IMR-90 (cell line): ENCODE results near the gene SLC7A6. TPM values are rescaled to one million over a fixed set of nuclear protein-coding genes. Genes with fewer than 3 reads are reported as not detected.

Experiments
- ATAC-seq: fragments of 200-7000 bp; cut with Tn5 transposase; 2 replicates; pipeline ENCODE4 v1.9.1; 2020; ENCODE audit warnings: low read depth, mild to moderate bottlenecking, moderate library complexity
- BruUV-seq: library from RNA; stranded (reverse); fragments of 400-500 nt; replicated peaks from 2 replicates; lab custom pipeline; 2021; lab: Mats Ljungman, UMichigan
- CTCF ChIA-PET: fragments of 300-600 bp; formaldehyde crosslinking; extraction: SDS; loops from one replicate; lab custom pipeline; 2021; ENCODE audit warnings: antibody characterized with exemption; lab: Yijun Ruan, JAX
- POLR2A ChIA-PET: fragments of 300-600 bp; sonication (Branson Sonifier 250); formaldehyde crosslinking; loops from one replicate; lab custom pipeline; 2022; ENCODE audit warnings: antibody characterized with exemption; ENCODE audit not compliant: unreplicated experiment; lab: Charles Lee
- DNase-seq: peaks from one replicate; pipeline ENCODE4 v3.0.0; 2013
- H2AFZ ChIP-seq: replicated peaks from 2 replicates; pipeline ENCODE3; 2013; ENCODE audit warnings: low read length, mild to moderate bottlenecking; ENCODE audit not compliant: poor library complexity
- H2AK5ac ChIP-seq: 2 replicates; pipeline ENCODE4 v1.6.1; 2013; ENCODE audit warnings: low read depth, low read length, inconsistent platforms
- H2AK9ac ChIP-seq: replicated peaks from 2 replicates; pipeline ENCODE3; 2013; ENCODE audit warnings: mild to moderate bottlenecking, low read depth, low read length, moderate library complexity; ENCODE audit not compliant: poor library complexity
- H2BK120ac ChIP-seq: 2 replicates; pipeline ENCODE4 v1.6.1; 2013; ENCODE audit warnings: low read depth, low read length, inconsistent platforms
- H2BK15ac ChIP-seq: 3 replicates; pipeline ENCODE4 v1.6.1; 2013; ENCODE audit warnings: low read depth, low read length, inconsistent platforms
- H2BK20ac ChIP-seq: 2 replicates; pipeline ENCODE4 v1.6.1; 2013; ENCODE audit warnings: low read depth, mild to moderate bottlenecking, inconsistent platforms, low read length, moderate library complexity
- H2BK5ac ChIP-seq: 2 replicates; pipeline ENCODE4 v1.6.1; 2013; ENCODE audit warnings: mild to moderate bottlenecking, low read depth, low read length, inconsistent platforms; ENCODE audit not compliant: poor library complexity, severe bottlenecking
- H3K14ac ChIP-seq: replicated peaks from 2 replicates; pipeline ENCODE4 v1.6.1; 2013; ENCODE audit warnings: low read depth, low read length, inconsistent platforms
- H3K18ac ChIP-seq: 2 replicates; pipeline ENCODE4 v1.6.1; 2013; ENCODE audit warnings: low read depth, low read length, control low read depth
- H3K23ac ChIP-seq: 2 replicates; pipeline ENCODE4 v1.6.1; 2013; ENCODE audit warnings: low read depth, low read length, inconsistent platforms
- H3K27ac ChIP-seq: 2 replicates; pipeline ENCODE4 v1.5.1; 2013; ENCODE audit warnings: mild to moderate bottlenecking, control low read depth, low read length; ENCODE audit not compliant: insufficient read depth
- H3K27me3 ChIP-seq: 2 replicates; pipeline ENCODE4 v1.6.1; 2013; ENCODE audit warnings: low read length; ENCODE audit not compliant: control insufficient read depth, insufficient read depth
- H3K36me3 ChIP-seq: 2 replicates; pipeline ENCODE4 v1.6.1; 2013; ENCODE audit warnings: low read length, mixed read lengths; ENCODE audit not compliant: control insufficient read depth, insufficient read depth
- H3K4ac ChIP-seq: 2 replicates; pipeline ENCODE4 v1.6.1; 2013; ENCODE audit warnings: low read depth, low read length, inconsistent platforms
- H3K4me1 ChIP-seq: 2 replicates; pipeline ENCODE4 v1.6.1; 2013; ENCODE audit warnings: low read length, mixed read lengths; ENCODE audit not compliant: control insufficient read depth, insufficient read depth
- H3K4me2 ChIP-seq: 2 replicates; pipeline ENCODE4 v1.6.1; 2013; ENCODE audit warnings: low read depth, mild to moderate bottlenecking, control low read depth, low read length, moderate library complexity
- H3K4me3 ChIP-seq: 2 replicates; pipeline ENCODE4 v1.5.1; 2013; ENCODE audit warnings: low read depth, mild to moderate bottlenecking, control low read depth, low read length, moderate library complexity; ENCODE audit not compliant: insufficient read depth
- H3K56ac ChIP-seq: 2 replicates; pipeline ENCODE4 v1.6.1; 2013; ENCODE audit warnings: low read length, inconsistent platforms; ENCODE audit not compliant: insufficient read depth; ENCODE audit errors: extremely low read depth
- H3K79me1 ChIP-seq, 2 experiments: 2 replicates each; pipeline ENCODE4 v1.6.1; 2013; ENCODE audit warnings: low read length in 2 of 2, inconsistent platforms in 1 of 2, low read depth in 1 of 2
- H3K9ac ChIP-seq: 2 replicates; pipeline ENCODE4 v1.6.1; 2013; ENCODE audit warnings: low read depth, low read length, control low read depth
- H3K9me1 ChIP-seq: 2 replicates; pipeline ENCODE4 v1.6.1; 2013; ENCODE audit warnings: low read length, inconsistent platforms; ENCODE audit not compliant: insufficient read depth
- H3K9me3 ChIP-seq: 2 replicates; pipeline ENCODE4 v1.6.1; 2013; ENCODE audit warnings: low read length; ENCODE audit not compliant: control insufficient read depth, insufficient read depth
- H4K20me1 ChIP-seq: 2 replicates; pipeline ENCODE4 v1.6.1; 2013; ENCODE audit warnings: low read length, inconsistent platforms; ENCODE audit not compliant: insufficient read depth
- H4K5ac ChIP-seq: 2 replicates; pipeline ENCODE4 v1.6.1; 2013; ENCODE audit warnings: mild to moderate bottlenecking, low read depth, low read length, control low read depth
- H4K8ac ChIP-seq, 2 experiments: 2 replicates each; pipeline ENCODE4 v1.6.1; 2013; ENCODE audit warnings: low read depth in 2 of 2, low read length in 2 of 2, control low read depth in 1 of 2, inconsistent platforms in 1 of 2
- H4K91ac ChIP-seq: 2 replicates; pipeline ENCODE4 v1.6.1; 2013; ENCODE audit warnings: low read depth, low read length, inconsistent platforms; ENCODE audit not compliant: insufficient read depth
- CEBPB ChIP-seq: IDR thresholded peaks from 2 replicates; pipeline ENCODE4 v1.6.1; 2012; ENCODE audit warnings: low read depth, low read length, improper control_type of control experiment
- ELK1 ChIP-seq: fragments of 150-350 bp; IDR thresholded peaks from 2 replicates; pipeline ENCODE4 v1.6.1; 2016; ENCODE audit warnings: low read depth, mild to moderate bottlenecking, low read length, moderate library complexity, borderline replicate concordance
- MXI1 ChIP-seq: IDR thresholded peaks from 2 replicates; pipeline ENCODE4 v1.6.1; 2012; ENCODE audit warnings: low read depth, mild to moderate bottlenecking, low read length, moderate library complexity, borderline replicate concordance
- WGBS, 2 experiments: methylation state at CpG; one replicate each; pipeline versions ENCODE4 v1.1.5 to v1.1.7; 2013; ENCODE audit warnings: missing lambda C conversion rate in 2 of 2; ENCODE audit not compliant: insufficient read length in 1 of 2; ENCODE audit errors: extremely low coverage in 2 of 2; 5-methylcytosine and 5-hydroxymethylcytosine counted together
- dilution Hi-C: fragments of 300-500 bp; cut with HindIII; formaldehyde crosslinking; loops from one replicate; pipeline ENCODE4 v1.14.3; 2018; ENCODE audit warnings: low sequenced_read_pairs; ENCODE audit not compliant: unreplicated experiment
- in situ Hi-C: fragments of 300-500 bp; cut with MboI; formaldehyde crosslinking; loops from 3 replicates; pipeline ENCODE4 v1.14.3; 2019; ENCODE audit warnings: low sequenced_read_pairs, inconsistent platforms, mixed read lengths
- intact Hi-C: fragments of 100-400 bp; cut with micrococcal nuclease; formaldehyde crosslinking; loops from 2 replicates; pipeline ENCODE4 v1.10.0; 2022
- polyA plus RNA-seq, 3 experiments: library from polyadenylated mRNA; depleted of rRNA; stranded (reverse); fragments of >200 nt; gene quantifications; 2 replicates each; pipeline ENCODE4 v1.2.3, GENCODE V29; 2012; ENCODE audit warnings: low replicate concordance in 1 of 3
- total RNA-seq: library from RNA; depleted of rRNA; stranded (reverse); fragments of >200 nt; gene quantifications from 2 replicates; pipeline ENCODE4 v1.2.3, GENCODE V29; 2012

Gene SLC7A6
- total and polyA plus RNA-seq, 2 of the 4 experiments (the other 2 are of a cell fraction), result 29.4 to 36.1 TPM

GRCh38 chr16:68281368-68282063, 17.2 kb downstream of the SLC7A6 start:
- Histone ChIP-seq H3K23ac (no peak overlapping the region), H3K4me1 (no peaks in the 10 kb centered on the region; the same call in 1 of the 2 replicates), H3K36me3 (peaks cover 22% of the 10 kb centered on the region), H3K27me3 (no peaks in the 10 kb centered on the region), H2BK20ac (no peak overlapping the region), H2BK15ac (no peak overlapping the region), H3K27ac (no peak overlapping the region), H2BK5ac (no peak overlapping the region), H2AK5ac (no peak overlapping the region), H2AK9ac (no peak overlapping the region), H3K18ac (no peak overlapping the region), H3K4me3 (no peak overlapping the region), H3K9me1 (peaks cover 12% of the 10 kb centered on the region), H3K4ac (no peak overlapping the region), H4K91ac (no peak overlapping the region), H4K20me1 (peaks cover 58% of the 10 kb centered on the region), H3K4me2 (no peak overlapping the region), H3K14ac (no peak overlapping the region), H3K56ac (no peak overlapping the region), H2AFZ (no peak overlapping the region), H3K9me3 (no peaks in the 10 kb centered on the region), H4K8ac (no peak overlapping the region), H3K79me1 (peaks cover 7 to 69% of the 10 kb centered on the region in 2 experiments), H2BK120ac (no peak overlapping the region), H4K5ac (no peak overlapping the region), H3K9ac (no peak overlapping the region)
- WGBS, 2 experiments, result 100% methylated on average over 2 of the region's 4 CpGs; no CpG with 5 or more reads in 1 of the 2 experiments
- TF ChIP-seq ELK1 (no peak), MXI1 (no peak), CEBPB (no peak)
- intact Hi-C loops, result loop anchor here (2.0 kb wide), 1 partner anchor 15 kb away; no protein-coding TSS in a partner anchor
- dilution Hi-C loops, result no loop called here
- no peak for DNase-seq
- POLR2A ChIA-PET, result no interaction called here
- in situ Hi-C loops, result no loop called here
- ATAC-seq, result no peak
- CTCF ChIA-PET, result no interaction called here
- BruUV-seq, result no TSS peak
